Right ventricle myocardium superior (tissue), 1 donor: Measurements from ENCODE around the gene DERA. TPM values are rescaled to one million over a fixed set of nuclear protein-coding genes. Genes with fewer than 3 reads are reported as not detected.
"Not testable (repeated sequence)": the region's sequence is repeated elsewhere in the genome, so short reads cannot be mapped to it uniquely, and the experiment has no call there.

Source experiments
- ATAC-seq: fragments of 200-7000 bp; cut with Tn5 transposase; one replicate; pipeline ENCODE4 v1.9.1; 2020; ENCODE audit warnings: mild to moderate bottlenecking; ENCODE audit not compliant: poor library complexity
- DNase-seq: peaks from one replicate; pipeline ENCODE4 v3.0.0-alpha.2; 2020
- intact Hi-C: fragments of 100-400 bp; cut with DNase I; formaldehyde crosslinking; loops from one replicate; pipeline ENCODE4 v1.11.2; 2022
- total RNA-seq: library from RNA; stranded (reverse); fragmentation: NEBNext Ultra II Directional; extraction: Animal tissue kit (Norgen Biotek cat#: 25700); gene quantifications from one replicate; pipeline ENCODE4 v1.2.1, GENCODE V29; 2021
- donor health status: DM: no; HTN: yes; CAD: no; lungs with severe emphysema.

Gene DERA
- total RNA-seq, 1 donor from 2014 or later: 15.9 TPM

GRCh38 chr12:15943519-15943918, 32.4 kb downstream of the DERA start:
- ATAC-seq, DNase-seq, intact Hi-C loops: not testable (repeated sequence)

DNA sequence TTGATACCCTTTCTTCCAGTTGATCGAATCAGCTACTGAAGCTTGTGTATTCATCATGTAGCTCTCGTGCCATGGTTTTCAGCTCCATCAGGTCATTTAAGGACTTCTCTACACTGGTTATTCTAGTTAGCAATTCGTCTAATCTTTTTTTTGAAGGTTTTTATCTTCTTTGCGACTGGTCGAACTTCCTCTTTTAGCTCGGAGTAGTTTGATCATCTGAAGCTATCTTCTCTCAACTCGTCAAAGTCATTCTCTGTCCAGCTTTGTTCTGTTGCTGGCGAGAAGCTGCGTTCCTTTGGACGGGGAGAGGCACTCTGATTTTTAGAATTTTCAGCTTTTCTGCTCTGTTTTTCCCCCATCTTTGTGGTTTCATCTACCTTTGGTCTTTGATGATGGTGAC, 37.3 kb downstream of the DERA start:
- intact Hi-C loops, DNase-seq, ATAC-seq: not testable (repeated sequence)

- DNase-seq (no peak), ATAC-seq (no peak)
- intact Hi-C loops: no loop called here
Observed at GRCh38 chr12:15955281-15955680, 44.1 kb downstream of the DERA start.

GRCh38 chr12:15956010-15956409, 44.9 kb downstream of the DERA start:
- ATAC-seq: no peak
- no peak for DNase-seq
- intact Hi-C loops: no loop called here

DNA sequence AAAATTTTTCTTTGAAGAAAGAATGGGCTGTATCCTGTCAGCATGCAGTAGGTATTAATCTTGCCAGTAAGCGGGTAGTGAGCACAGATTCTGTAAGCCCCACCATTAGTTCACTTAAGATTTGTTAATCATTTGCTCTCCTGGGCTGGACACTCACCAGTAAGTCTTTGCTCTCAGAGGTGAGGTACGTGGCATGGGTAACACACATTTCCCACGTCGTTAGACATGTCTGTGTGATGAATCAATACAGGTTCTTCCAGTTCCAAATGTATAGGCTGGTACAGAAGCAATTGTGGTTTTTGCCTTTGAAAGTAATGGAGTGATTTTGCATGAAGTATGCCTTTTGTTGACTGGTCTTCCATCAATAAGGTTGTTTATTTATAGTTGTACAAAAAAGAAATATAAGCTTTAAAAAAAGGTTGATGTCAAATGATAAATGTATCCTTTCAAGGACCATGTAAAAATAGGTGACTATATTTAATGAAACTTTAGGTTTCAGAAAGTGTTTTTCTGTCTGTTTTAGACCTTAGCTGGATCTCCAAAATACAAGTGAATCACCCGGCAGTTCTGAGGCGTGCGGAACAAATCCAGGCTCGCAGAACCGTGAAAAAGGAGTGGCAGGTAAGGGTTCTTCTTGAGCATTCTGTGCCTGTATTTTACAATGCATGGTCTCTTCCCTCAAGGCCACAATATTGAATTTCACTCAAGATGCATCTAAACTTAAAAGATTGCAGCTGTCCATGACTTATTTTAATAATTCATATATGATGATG, 45.5 kb downstream of the DERA start:
- intact Hi-C loops: no loop called here
- no peak for ATAC-seq
- DNase-seq: no peak

DNA sequence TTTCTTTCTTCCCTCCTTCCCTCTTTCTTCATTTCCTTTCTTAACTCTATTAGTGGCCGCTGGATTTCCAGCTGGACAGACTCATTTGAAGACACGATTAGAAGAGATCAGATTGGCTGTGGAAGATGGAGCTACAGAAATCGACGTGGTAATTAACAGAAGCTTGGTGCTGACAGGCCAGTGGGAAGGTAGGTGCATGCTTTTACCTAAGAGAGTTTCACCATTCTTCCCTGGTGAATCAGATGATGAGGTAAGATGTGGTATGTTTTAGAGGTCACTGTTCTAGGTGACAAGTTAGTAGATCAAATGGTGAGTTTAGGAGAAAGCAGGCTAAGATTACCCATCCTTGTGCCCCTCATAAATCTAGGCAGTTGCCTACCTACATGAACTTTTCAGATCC, 51.6 kb downstream of the DERA start:
- DNase-seq (no peak), ATAC-seq (no peak)
- intact Hi-C loops: no loop called here

- ATAC-seq: no peak
- no peak for DNase-seq
- intact Hi-C loops: no loop called here
Observed at GRCh38 chr12:15963271-15963670, 52.1 kb downstream of the DERA start.

- ATAC-seq: no peak
- intact Hi-C loops: no loop called here
Observed at GRCh38 chr12:15966426-15966825, 55.3 kb downstream of the DERA start.

DNA sequence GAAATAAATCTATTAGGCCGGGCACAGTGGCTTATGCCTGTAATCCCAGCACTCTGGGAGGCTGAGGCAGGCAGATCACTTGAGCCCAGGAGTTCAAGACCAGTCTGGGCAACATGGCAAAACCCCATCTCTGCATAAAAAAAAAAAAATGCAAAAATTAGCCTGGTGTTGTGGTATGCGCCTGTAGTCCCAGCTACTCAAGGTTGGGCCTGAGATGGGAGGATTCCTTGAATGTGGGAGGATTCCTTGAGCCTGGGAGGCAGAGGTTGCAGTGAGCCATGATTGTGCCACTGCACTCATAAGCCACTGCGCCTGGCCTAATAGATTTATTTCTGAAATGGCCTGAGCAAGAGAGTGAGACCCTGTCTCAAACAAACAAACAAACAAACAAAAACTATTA, 55.9 kb downstream of the DERA start:
- intact Hi-C loops, DNase-seq, ATAC-seq: not testable (repeated sequence)

More at GRCh38 chr12:15966426-15966825, 55.3 kb downstream of the DERA start:
- no peak for DNase-seq

GRCh38 chr12:15971211-15971610, 60.1 kb downstream of the DERA start:
- ATAC-seq: no peak
- intact Hi-C loops: no loop called here
- DNase-seq: no peak

DNA sequence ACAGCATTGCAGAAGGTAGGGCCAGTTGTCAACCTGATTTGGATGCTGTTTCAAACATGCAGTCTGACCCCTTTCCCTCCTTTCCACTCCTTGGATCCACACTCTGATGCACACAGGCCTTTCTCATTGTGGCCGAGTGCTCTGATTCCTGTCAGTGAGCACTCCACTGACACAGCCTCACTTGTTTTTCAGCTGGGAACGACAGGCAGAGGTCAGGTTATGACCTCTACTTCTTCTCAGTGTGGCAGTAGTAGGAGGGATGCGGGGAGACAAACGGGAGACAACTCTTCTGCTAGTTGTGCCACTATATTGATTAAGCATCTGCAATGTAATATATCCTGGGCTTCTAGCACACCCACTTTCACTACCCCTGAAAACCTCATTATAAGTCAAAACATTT, 61.8 kb downstream of the DERA start:
- ATAC-seq (no peak), DNase-seq (no peak)
- intact Hi-C loops: no loop called here

DNA sequence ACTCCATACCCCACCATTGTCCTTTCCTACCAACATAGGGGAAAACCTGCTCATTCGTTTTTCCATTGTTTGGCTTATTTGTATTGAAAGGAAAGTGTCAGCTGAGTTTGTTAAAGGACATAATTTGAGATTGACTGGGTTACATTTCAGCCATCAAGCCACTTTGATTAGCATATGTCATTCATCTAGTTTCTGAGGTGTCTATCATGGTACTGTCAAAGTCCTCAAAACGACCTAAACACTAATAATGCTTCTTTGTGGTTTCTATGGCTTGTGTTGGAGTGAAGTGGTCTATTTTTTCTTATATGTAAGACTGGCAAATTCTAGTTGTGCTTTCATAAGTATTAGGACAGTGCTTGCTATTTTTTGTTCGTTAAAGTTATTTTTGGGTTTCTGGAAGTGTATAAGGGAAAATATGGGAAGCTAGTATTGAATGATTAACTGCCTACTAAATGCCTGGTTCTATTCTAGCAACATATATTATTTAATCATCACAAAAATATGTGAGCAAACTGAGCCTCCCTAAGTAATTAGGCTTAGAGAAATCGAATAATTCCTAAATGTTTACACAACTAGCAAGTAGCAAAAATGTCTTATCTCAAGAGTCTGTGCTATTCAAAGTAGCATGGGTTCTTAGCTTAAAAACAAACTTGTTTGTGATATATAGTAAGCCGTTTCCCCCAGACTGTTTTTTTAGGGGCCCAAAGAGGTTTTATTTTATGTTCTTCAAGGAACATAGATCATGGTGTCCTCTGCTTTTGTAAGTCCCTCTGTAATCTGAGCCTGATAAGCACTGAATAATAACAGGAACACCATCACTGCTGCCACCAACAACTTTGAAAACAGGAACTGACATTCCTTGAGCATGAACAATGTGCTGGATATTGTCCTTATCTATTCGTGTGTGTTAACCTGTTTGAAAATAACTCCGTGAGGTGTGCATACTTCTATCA, 67.1 kb downstream of the DERA start:
- intact Hi-C loops: no loop called here
- peak; percentile 88 for ATAC-seq

GRCh38 chr12:15979096-15980092, 68.3 kb downstream of the DERA start:
- intact Hi-C loops: no loop called here
- DNase-seq (no peak), ATAC-seq (peak; percentile 58)

More for the DNA sequence above, 67.1 kb downstream of the DERA start:
- DNase-seq: no peak

- DNase-seq (no peak), ATAC-seq (peak; percentile 30)
- intact Hi-C loops: no loop called here
Observed at GRCh38 chr12:15982071-15982470, 70.9 kb downstream of the DERA start.

DNA sequence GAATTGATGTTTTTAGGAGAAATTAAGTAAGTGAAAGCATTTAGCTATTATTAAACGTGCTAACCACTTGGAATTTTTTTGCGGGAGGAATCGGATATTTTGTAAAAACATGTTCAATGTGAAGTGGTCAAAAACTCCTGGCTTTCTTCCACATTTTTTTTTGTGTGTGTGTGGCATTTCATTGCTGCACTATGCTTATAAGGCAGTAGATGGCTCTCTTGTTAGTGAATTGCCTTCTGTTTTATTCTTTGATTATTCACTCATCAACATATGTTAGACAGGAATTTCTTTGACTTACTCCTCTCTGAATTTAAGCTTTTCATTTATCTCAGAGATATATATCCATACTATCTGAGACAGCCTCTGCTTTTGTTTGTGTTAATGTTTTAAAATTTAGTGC, 71.3 kb downstream of the DERA start:
- intact Hi-C loops: no loop called here
- ATAC-seq (peak; percentile 41), DNase-seq (no peak)

- intact Hi-C loops: no loop called here
- DNase-seq: no peak
- no peak for ATAC-seq
Observed at GRCh38 chr12:15982921-15983320, 71.8 kb downstream of the DERA start.

- DNase-seq (no peak), ATAC-seq (no peak)
- intact Hi-C loops: no loop called here
Observed at GRCh38 chr12:15984097-15984800, 73.1 kb downstream of the DERA start.

DNA sequence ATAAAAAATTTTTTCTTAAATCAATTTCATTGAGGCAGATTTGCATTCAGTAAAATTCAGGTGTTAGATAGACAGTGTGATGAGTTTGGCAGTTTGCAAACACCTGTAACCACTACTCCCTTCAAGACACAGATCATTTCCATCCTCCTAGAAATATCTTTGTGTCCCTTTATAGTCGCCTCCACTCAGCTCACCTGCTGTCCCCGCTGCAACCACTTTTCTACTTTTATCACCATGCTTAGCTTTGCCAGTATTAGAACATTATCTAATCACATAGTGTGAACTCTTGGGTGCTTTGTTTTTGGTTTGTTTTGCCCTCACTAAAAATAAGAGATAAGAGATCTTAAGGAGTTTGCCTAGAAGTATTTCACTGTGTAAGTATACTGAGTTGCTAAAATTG, 73.8 kb downstream of the DERA start:
- DNase-seq (no peak), ATAC-seq (no peak)
- intact Hi-C loops: no loop called here
